ENCODE results near the gene RBM5. TPM values are rescaled to one million over a fixed set of nuclear protein-coding genes. Genes with fewer than 3 reads are reported as not detected.

The RBM5 gene
- total and polyA plus RNA-seq, 10 of the 15 experiments (the other 5 are each of a cell fraction or from before 2014, with no cell fraction given), result 35.1 to 347 (median 111) TPM

DNA sequence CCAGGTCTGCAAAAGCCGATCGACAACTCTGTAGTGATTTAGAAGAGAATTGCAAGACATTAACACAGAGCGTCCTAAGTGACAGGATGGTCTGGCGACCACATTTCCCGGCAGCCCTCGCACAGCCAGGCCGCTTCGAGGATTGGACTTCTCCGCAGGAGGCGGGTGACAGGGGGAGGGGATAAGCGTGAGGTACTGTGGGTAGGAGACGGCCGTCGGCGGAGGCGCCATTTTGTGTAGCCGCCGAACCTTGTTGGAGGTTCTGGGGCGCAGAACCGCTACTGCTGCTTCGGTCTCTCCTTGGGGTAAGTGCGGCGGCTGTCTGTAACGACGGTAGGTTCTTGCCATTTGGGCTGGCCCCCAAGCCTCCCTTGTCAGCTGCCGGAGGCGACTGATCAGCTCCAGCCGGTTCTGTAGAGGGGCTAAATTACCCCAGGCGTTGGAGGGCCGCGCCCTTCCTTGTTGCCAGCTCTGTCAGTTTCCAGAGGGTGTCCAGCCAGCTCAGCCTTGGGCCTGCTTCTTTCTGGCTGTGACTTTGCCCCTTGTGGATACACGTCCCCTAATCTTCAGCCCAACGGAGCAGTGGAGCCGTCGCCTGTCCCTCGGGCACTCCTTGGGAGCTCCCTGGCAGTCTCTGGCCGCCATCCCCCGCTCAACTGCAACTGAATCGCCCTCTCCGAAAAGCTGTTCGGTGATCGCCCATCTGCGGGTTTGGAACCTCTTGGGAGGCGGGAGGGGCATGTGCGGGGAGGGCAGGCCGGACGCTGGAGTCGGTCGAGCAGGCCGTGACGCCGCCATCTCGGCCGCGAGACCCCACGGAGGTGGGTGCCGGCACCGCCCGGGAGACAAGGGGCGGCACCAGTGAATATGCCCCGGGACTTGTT is at the start of gene RBM5 (continued):
- TF ChIP-seq TCF3 (IDR thresholded peaks at IDR 0.05; ENCODE audit: borderline replicate concordance, insufficient read depth, low read depth, low read length) (no peak), RFX5 (IDR thresholded peaks at IDR 0.05; ENCODE audit: low read depth, low read length) (no peak), TBL1XR1 (IDR thresholded peaks at IDR 0.05; ENCODE audit: low read depth, low read length) (no peak), LARP7 (IDR thresholded peaks at IDR 0.05) (no peak), CREB1 (IDR thresholded peaks at IDR 0.05; ENCODE audit: low read depth) (peak; percentile 75)
- TF ChIP-seq, protein P1, sequence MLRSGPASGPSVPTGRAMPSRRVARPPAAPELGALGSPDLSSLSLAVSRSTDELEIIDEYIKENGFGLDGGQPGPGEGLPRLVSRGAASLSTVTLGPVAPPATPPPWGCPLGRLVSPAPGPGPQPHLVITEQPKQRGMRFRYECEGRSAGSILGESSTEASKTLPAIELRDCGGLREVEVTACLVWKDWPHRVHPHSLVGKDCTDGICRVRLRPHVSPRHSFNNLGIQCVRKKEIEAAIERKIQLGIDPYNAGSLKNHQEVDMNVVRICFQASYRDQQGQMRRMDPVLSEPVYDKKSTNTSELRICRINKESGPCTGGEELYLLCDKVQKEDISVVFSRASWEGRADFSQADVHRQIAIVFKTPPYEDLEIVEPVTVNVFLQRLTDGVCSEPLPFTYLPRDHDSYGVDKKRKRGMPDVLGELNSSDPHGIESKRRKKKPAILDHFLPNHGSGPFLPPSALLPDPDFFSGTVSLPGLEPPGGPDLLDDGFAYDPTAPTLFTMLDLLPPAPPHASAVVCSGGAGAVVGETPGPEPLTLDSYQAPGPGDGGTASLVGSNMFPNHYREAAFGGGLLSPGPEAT (IDR thresholded peaks at IDR 0.05; ENCODE audit: low read depth), result peak; percentile 75
- TF ChIP-seq, protein P2, sequence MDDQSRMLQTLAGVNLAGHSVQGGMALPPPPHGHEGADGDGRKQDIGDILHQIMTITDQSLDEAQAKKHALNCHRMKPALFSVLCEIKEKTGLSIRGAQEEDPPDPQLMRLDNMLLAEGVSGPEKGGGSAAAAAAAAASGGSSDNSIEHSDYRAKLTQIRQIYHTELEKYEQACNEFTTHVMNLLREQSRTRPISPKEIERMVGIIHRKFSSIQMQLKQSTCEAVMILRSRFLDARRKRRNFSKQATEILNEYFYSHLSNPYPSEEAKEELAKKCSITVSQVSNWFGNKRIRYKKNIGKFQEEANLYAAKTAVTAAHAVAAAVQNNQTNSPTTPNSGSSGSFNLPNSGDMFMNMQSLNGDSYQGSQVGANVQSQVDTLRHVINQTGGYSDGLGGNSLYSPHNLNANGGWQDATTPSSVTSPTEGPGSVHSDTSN (IDR thresholded peaks at IDR 0.05; ENCODE audit: insufficient replicate concordance, low read depth, low read length), result peak; percentile 62

DNA sequence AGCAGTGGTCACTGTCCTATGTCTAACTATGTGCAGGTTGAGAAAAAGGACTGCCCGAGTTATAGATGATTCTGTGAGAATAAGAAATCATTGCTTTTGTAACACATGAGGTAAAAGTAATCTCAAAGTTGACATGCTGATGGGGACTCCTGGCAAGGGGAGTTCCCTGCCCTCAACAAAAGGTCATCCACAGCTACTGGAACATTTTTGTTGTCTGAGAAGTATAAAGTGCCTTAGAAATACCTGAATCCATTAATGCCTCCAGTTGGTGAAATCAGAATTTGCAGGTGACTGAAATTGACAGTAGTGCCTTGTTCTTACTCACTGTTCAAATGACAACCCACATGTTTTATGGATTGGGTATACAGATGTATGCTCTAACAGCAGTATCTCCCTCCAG is 43.7 kb upstream of the RBM5 start:
- no peaks in the 10 kb centered on the region for H4K20me1 ChIP-seq (ENCODE audit: control insufficient read depth, insufficient read depth)
- no peak overlapping the region for H3K9ac ChIP-seq (ENCODE audit: control insufficient read depth, insufficient read depth, low read length)
- H3K4me3 ChIP-seq, result no peak overlapping the region
- BruUV-seq (replicated peaks), result TSS peak; percentile 34
- H3K4me2 ChIP-seq (ENCODE audit: control insufficient read depth, insufficient read depth), result no peak overlapping the region
- CTCF ChIA-PET, result no interaction called here
- no peak for ATAC-seq
- no peaks in the 10 kb centered on the region for H3K27me3 ChIP-seq (replicated peaks in 1 of 2; ENCODE audit: control insufficient read depth in 2 of 2, insufficient read depth in 2 of 2, low read length in 1 of 2)
- H3K4me1 ChIP-seq (ENCODE audit: control insufficient read depth, insufficient read depth, low read length), result no peaks in the 10 kb centered on the region
- POLR2A ChIA-PET, result no interaction called here
- peaks cover 2 to 5% of the 10 kb centered on the region in 2 experiments; a peak in 3 of 4 replicates for H3K36me3 ChIP-seq (ENCODE audit: control insufficient read depth in 2 of 2, insufficient read depth in 2 of 2, low read length in 1 of 2)
- DNase-seq (ENCODE audit: low read depth, low spot score), result no peak
- H3K79me2 ChIP-seq (ENCODE audit: control insufficient read depth, insufficient read depth, low read length), result no peaks in the 10 kb centered on the region
- H3K27ac ChIP-seq (ENCODE audit: control insufficient read depth, insufficient read depth), result no peak overlapping the region
- intact Hi-C loops (cut with micrococcal nuclease; ENCODE audit: unreplicated experiment), result no loop called here
- SMC1A ChIA-PET (ENCODE audit: uncharacterized antibody, unreplicated experiment), result no interaction called here
- no peaks in the 10 kb centered on the region for H3K9me3 ChIP-seq (replicated peaks; ENCODE audit: control insufficient read depth, insufficient read depth, low read length)
- no peak overlapping the region for H2AFZ ChIP-seq (ENCODE audit: control insufficient read depth, low read depth, low read length)
- FAIRE-seq, result no peak
- RAD21 ChIA-PET (ENCODE audit: unreplicated experiment), result no interaction called here
- WGBS (ENCODE audit: insufficient coverage, insufficient replicate concordance, low lambda C conversion rate, missing lambda C conversion rate), result 100% methylated on average over 1 of the region's 1 CpG
- in situ Hi-C loops (cut with MboI), result no loop called here
- no peak for TF ChIP-seq ATF7 (IDR thresholded peaks at IDR 0.05; ENCODE audit: low read depth)
- TF ChIP-seq, protein P3, sequence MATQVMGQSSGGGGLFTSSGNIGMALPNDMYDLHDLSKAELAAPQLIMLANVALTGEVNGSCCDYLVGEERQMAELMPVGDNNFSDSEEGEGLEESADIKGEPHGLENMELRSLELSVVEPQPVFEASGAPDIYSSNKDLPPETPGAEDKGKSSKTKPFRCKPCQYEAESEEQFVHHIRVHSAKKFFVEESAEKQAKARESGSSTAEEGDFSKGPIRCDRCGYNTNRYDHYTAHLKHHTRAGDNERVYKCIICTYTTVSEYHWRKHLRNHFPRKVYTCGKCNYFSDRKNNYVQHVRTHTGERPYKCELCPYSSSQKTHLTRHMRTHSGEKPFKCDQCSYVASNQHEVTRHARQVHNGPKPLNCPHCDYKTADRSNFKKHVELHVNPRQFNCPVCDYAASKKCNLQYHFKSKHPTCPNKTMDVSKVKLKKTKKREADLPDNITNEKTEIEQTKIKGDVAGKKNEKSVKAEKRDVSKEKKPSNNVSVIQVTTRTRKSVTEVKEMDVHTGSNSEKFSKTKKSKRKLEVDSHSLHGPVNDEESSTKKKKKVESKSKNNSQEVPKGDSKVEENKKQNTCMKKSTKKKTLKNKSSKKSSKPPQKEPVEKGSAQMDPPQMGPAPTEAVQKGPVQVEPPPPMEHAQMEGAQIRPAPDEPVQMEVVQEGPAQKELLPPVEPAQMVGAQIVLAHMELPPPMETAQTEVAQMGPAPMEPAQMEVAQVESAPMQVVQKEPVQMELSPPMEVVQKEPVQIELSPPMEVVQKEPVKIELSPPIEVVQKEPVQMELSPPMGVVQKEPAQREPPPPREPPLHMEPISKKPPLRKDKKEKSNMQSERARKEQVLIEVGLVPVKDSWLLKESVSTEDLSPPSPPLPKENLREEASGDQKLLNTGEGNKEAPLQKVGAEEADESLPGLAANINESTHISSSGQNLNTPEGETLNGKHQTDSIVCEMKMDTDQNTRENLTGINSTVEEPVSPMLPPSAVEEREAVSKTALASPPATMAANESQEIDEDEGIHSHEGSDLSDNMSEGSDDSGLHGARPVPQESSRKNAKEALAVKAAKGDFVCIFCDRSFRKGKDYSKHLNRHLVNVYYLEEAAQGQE (IDR thresholded peaks at IDR 0.05; ENCODE audit: low read depth, low read length), result no peak
- no peak for TF ChIP-seq PAX5 (IDR thresholded peaks at IDR 0.05; ENCODE audit: borderline replicate concordance, low read depth, low read length)
- no peak for TF ChIP-seq TARDBP (IDR thresholded peaks at IDR 0.05; ENCODE audit: borderline replicate concordance)
- TF ChIP-seq NFYB (IDR thresholded peaks at IDR 0.05; ENCODE audit: insufficient read depth, low read depth, low read length), result no peak
- TF ChIP-seq IKZF2 (IDR thresholded peaks at IDR 0.05), result no peak
- no peak for TF ChIP-seq EED (IDR thresholded peaks at IDR 0.05; ENCODE audit: low read depth)
- no peak for TF ChIP-seq KLF5 (IDR thresholded peaks at IDR 0.05; ENCODE audit: partially characterized antibody)
- TF ChIP-seq NRF1 (conservative IDR thresholded peaks at IDR 0.05; ENCODE audit: low read depth, low read length), result no peak
- no peak for TF ChIP-seq SMARCA5 (IDR thresholded peaks at IDR 0.05)
